ENCODE measurements around the gene DHRSX. TPM values are rescaled to one million over a fixed set of nuclear protein-coding genes. Genes with fewer than 3 reads are reported as not detected.
"Not testable (repeated sequence)": the region's sequence is repeated elsewhere in the genome, so short reads cannot be mapped to it uniquely, and the experiment has no call there.

Gene DHRSX
- total and polyA plus RNA-seq, 2 donors (not counting 1 experiment from before 2014, with no cell fraction given) = 18.8 to 39.0 TPM

- no peak for TF ChIP-seq CTCF (IDR thresholded peaks at IDR 0.05)
- ATAC-seq (ENCODE audit: low read depth) = no peak
Observed at GRCh38 chrX:2360731-2361130, 140.0 kb downstream of the DHRSX start.

GRCh38 chrX:2359522-2359921 lies 141.3 kb downstream of the DHRSX start:
- POLR2A ChIA-PET; H3K4me3 Mint-ChIP-seq; H3K4me2 ChIP-seq (replicated peaks; ENCODE audit: low read depth, low read length, poor library complexity, severe bottlenecking); H3K27ac Mint-ChIP-seq; H2AFZ ChIP-seq (ENCODE audit: insufficient read depth, low read depth, low read length, poor library complexity, severe bottlenecking); H3K79me2 ChIP-seq (ENCODE audit: control insufficient read depth, insufficient read depth, low read length); H3K4me3 ChIP-seq (ENCODE audit: control extremely low read depth in 1 of 5, extremely low read depth in 1 of 5, insufficient read depth in 1 of 5, low read depth in 2 of 5, low read length in 4 of 5); H3K36me3 ChIP-seq (replicated peaks in 1 of 2; ENCODE audit: control extremely low read depth in 1 of 2, control insufficient read depth in 1 of 2, extremely low read depth in 1 of 2, insufficient read depth in 2 of 2, low read length in 1 of 2); H3K27me3 Mint-ChIP-seq; H3K27me3 ChIP-seq (replicated peaks in 1 of 4; ENCODE audit: control extremely low read depth in 1 of 4, control insufficient read depth in 3 of 4, insufficient read depth in 4 of 4, low read length in 3 of 4); ATAC-seq (ENCODE audit: low read depth); DNase-seq; H3K9ac ChIP-seq (ENCODE audit: low read length); H4K20me1 ChIP-seq (ENCODE audit: control insufficient read depth, insufficient read depth, low read length, poor library complexity, severe bottlenecking); CTCF ChIA-PET; intact Hi-C loops (cut with micrococcal nuclease); H3K9me3 Mint-ChIP-seq (ENCODE audit: insufficient read depth); H3K27ac ChIP-seq (ENCODE audit: low read length in 2 of 2): not testable (repeated sequence)
- 100% methylated on average over 1 of the region's 4 CpGs for WGBS (ENCODE audit: insufficient coverage)
- peaks cover 33% of the 10 kb centered on the region for H3K4me1 Mint-ChIP-seq
- Histone ChIP-seq H3K4me1 (ENCODE audit: control insufficient read depth in 2 of 2, insufficient read depth in 2 of 2, low read length in 2 of 2) (peaks cover 14 to 20% of the 10 kb centered on the region in 2 donors), H3K9me3 (ENCODE audit: control extremely low read depth in 1 of 3, control insufficient read depth in 2 of 3, insufficient read depth in 1 of 3, low read length in 2 of 3) (peaks cover 0 to 15% (median 6%) of the 10 kb centered on the region in 3 donors)

More at GRCh38 chrX:2360731-2361130, 140.0 kb downstream of the DHRSX start:
- WGBS (ENCODE audit: insufficient coverage) = 100% methylated on average over 3 of the region's 9 CpGs
- DNase-seq = no peak
- ChIA-PET CTCF (no interaction called here), POLR2A (no interaction called here)
- peaks cover 14 to 20% of the 10 kb centered on the region in 2 donors for H3K4me1 ChIP-seq (ENCODE audit: control insufficient read depth in 2 of 2, insufficient read depth in 2 of 2, low read length in 2 of 2)
- no peak overlapping the region for H3K4me3 ChIP-seq (ENCODE audit: control extremely low read depth in 1 of 5, extremely low read depth in 1 of 5, insufficient read depth in 1 of 5, low read depth in 2 of 5, low read length in 4 of 5)
- no peaks in the 10 kb centered on the region for H3K79me2 ChIP-seq (ENCODE audit: control insufficient read depth, insufficient read depth, low read length)
- peaks cover 28% of the 10 kb centered on the region for H3K4me1 Mint-ChIP-seq
- H3K27me3 ChIP-seq (replicated peaks in 1 of 4; ENCODE audit: control extremely low read depth in 1 of 4, control insufficient read depth in 3 of 4, insufficient read depth in 4 of 4, low read length in 3 of 4) = no peaks in the 10 kb centered on the region
- intact Hi-C loops (cut with micrococcal nuclease) = no loop called here
- no peaks in the 10 kb centered on the region for H3K27me3 Mint-ChIP-seq
- H3K27ac ChIP-seq (ENCODE audit: low read length in 2 of 2) = no peak overlapping the region
- H2AFZ ChIP-seq (ENCODE audit: insufficient read depth, low read depth, low read length, poor library complexity, severe bottlenecking) = no peak overlapping the region
- H3K9me3 ChIP-seq (ENCODE audit: control extremely low read depth in 1 of 3, control insufficient read depth in 2 of 3, insufficient read depth in 1 of 3, low read length in 2 of 3) = peaks cover 0 to 15% (median 6%) of the 10 kb centered on the region in 3 donors
- no peak overlapping the region for H3K27ac Mint-ChIP-seq
- no peaks in the 10 kb centered on the region for H3K36me3 ChIP-seq (replicated peaks in 1 of 2; ENCODE audit: control extremely low read depth in 1 of 2, control insufficient read depth in 1 of 2, extremely low read depth in 1 of 2, insufficient read depth in 2 of 2, low read length in 1 of 2)
- no peak overlapping the region for H3K4me3 Mint-ChIP-seq
- peaks cover 9% of the 10 kb centered on the region for H3K9me3 Mint-ChIP-seq (ENCODE audit: insufficient read depth)
- no peak overlapping the region for H3K9ac ChIP-seq (ENCODE audit: low read length)
- no peaks in the 10 kb centered on the region for H4K20me1 ChIP-seq (ENCODE audit: control insufficient read depth, insufficient read depth, low read length, poor library complexity, severe bottlenecking)
- H3K4me2 ChIP-seq (replicated peaks; ENCODE audit: low read depth, low read length, poor library complexity, severe bottlenecking) = no peak overlapping the region
